Activated CD4-positive, alpha-beta T cell treated with anti-CD3 and anti-CD28 coated beads, Interleukin-2, amount 50 U/mL, for 24 hours (primary cell): ENCODE data around the gene SWSAP1.
"Not testable (repeated sequence)": the region's sequence is repeated elsewhere in the genome, so short reads cannot be mapped to it uniquely, and the experiment has no call there.

Experiments
- DNase-seq, 2 donors: peaks; one replicate each; pipeline ENCODE4 v3.0.0-alpha.2; 2020; ENCODE audit warnings: low read depth in 1 of 2, low spot score in 1 of 2

SWSAP1 gene

DNA sequence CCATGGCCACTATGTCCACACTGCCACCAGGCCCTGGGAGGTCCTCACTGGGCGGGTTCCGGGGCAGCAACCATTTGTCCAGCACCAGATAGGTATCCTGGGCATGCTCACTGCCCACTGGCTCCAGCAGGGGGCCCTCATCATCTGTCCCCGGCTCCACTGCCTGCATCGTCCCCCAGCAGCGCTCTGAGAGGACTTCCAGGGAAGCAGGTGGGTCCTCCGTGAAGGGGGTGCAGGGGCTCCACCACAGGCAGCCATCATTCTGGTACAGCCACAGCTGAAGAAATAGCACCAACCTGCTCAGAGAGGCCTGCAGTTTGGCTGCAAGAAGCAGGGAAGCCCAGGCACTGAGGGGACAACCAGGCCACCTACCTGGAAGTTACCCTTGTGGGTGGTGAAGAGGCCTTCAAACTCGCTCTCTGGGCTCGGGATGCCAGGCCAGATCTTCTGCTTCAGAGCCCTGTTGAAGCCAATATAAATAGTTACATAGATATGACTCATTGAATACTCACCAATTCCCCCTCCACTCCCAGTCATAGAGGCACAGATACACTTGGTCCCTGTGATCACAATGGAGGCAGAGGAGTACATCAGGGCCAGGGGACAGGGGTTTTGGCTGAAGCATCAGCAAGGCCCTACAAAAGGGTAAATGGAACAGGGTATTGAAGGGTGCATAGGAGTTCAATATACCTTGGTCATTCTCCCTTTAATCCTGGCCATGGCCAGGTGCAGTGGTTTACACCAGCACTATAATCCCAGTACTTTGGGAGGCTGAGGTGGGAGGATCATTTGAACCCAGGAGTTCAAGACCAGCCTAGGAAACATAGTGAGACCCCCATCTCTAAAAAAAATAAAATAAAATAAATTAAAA, 4.1 kb downstream of the SWSAP1 start:
- no peak for DNase-seq

- not testable (repeated sequence) for DNase-seq
Measured at GRCh38 chr19:11379269-11379845, 4.9 kb downstream of the SWSAP1 start.

DNA sequence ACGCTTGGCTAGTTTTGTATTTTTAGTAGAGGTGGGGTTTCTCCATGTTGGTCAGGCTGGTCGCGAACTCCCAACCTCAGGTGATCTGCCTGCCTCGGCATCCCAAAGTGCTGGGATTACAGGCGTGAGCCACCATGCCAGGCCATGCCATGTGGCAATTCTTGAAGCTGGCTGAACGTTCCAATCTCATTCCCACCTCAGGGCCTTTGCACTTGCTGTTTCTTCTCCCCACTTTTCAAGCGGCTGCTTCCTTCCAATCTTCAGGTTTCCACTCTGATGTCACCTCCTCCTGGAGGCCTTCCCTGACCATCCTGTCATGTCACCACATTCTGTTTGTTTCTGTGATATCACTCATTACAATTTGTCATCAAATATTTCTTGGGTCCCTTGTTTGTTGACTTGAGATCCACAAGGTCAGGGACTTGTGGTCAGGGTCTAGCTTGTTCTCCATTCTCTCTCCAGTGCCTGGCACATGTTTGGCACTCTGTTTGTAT, 5.4 kb downstream of the SWSAP1 start:
- DNase-seq: no peak

- peak; percentile 86 to 94 for DNase-seq
Measured at GRCh38 chr19:11380653-11381537, 6.4 kb downstream of the SWSAP1 start.

- no peak for DNase-seq
Measured at GRCh38 chr19:11382898-11383705, 8.6 kb downstream of the SWSAP1 start.

DNA sequence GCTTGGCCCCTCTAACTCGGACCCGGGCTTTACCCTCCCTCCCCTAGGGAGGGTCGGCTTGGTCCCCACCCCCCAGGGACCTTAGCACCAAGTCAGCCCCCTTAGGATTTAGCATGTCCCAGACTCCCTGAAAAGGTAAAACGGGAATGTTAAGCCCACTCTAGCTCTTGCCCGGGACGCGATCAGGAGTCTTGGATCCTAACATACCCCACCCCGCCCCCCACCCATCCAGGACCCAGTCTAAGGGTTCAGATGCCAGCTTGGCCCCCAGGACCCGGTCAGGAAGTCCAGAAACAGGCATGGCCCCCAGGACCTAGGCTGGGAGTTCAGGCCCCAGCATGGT, 9.2 kb downstream of the SWSAP1 start:
- no peak for DNase-seq

DNA sequence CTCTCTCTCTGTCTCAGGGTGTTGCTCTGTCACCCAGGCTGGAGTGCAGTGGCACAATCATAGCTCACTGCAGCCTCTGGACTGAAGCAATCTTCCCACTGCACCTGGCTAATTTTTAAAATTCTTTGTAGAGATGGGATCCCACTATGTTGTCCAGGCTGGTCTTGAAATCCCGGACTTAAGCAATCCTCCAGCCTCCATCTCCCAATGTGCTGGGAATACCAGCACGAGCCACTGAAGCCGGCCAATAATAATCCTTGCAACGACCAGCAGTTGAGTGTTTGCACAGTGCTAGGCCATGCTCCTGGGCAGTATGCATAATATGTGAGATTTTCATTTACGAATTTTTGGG, 10.3 kb downstream of the SWSAP1 start:
- no peak for DNase-seq

GRCh38 chr19:11387162-11388034, 12.9 kb downstream of the SWSAP1 start:
- DNase-seq: no peak

DNA sequence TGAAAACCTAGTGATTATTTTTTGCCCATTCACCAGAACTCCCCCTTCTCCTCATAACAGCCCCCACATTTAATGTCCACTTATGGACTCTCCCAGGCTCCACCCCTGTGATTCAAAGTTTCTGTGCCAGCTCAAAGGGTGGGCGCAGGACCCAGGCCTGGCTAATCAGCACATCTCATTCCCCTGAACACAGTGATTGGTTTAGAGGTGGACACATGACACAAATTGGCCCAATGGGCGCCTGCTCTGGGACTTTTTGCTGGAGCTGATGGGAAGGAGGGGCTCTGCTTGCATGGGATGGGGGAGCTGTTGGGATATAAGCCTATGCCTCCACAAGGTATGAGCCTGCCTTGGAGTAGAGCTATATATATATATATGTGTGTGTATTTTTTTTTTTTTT, 15.9 kb downstream of the SWSAP1 start:
- DNase-seq: no peak

DNA sequence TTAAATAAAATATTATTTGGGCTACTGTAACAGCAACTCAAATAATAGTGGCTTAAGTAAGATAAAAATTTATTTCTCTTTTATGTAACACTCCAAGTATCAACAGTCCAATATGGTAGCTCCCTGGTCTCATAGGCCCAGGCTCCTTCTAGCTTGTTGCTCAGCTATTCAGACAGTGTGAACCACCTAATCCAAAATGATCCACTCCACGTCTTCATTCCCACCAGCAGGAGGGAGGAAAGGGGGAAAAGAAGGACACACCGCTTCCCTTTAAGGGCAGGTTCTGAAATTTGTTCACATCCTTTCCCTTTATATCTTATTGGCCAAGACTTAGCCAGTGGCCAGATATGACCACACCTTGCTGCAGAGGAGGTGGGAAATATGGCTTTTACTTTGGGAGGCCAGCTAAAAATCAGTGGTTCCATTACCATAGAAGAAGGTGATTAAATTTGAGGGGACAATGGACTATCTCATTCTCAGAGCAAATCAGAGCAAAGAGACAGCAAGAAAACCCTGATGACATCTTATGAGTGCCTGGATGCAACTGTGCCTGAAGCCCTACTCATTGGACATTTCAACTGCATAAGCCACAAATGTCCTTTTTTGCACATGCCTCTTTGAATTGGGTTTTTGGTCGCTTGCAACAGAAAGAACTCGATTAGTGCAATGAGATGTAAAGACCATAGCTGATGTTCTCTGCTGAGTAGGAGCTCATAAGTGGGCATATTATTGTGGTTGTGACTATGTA, 16.6 kb downstream of the SWSAP1 start:
- DNase-seq: no peak

- DNase-seq: no peak
Measured at GRCh38 chr19:11397089-11397610, 22.7 kb downstream of the SWSAP1 start.

GRCh38 chr19:11399667-11400066, 25.2 kb downstream of the SWSAP1 start:
- no peak for DNase-seq

- no peak for DNase-seq
Measured at GRCh38 chr19:11400798-11401197, 26.3 kb downstream of the SWSAP1 start.

- DNase-seq: no peak
Measured at GRCh38 chr19:11401808-11402543, 27.5 kb downstream of the SWSAP1 start.

- no peak for DNase-seq
Measured at GRCh38 chr19:11404588-11405222, 30.2 kb downstream of the SWSAP1 start.

GRCh38 chr19:11405846-11406643, 31.6 kb downstream of the SWSAP1 start:
- peak in 1 of 2 donors; percentile 25 for DNase-seq

DNA sequence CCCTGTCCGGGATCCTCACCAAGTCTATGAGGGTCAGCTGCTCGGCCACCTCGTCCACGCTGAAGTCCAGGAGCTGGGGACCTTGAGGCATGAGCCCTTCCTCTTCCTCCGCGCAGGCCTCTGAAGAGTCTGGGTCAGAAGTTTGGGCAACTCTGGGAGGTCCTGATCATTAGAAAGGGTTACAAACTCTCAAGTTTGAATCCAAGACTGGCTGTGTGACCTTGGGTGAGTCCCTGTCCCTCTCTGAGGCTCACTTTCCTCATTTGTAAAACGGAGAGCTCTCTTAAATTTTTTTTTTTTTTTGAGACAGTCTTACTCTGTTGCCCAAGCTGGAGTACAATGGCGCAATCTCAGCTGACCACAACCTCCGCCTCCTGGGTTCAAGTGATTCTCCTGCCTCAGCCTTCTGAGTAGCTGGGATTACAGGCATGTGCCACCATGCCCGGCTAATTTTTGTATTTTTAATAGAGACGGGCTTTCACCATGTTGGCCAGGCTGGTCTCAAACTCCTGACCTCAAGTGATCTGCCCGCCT, 32.3 kb downstream of the SWSAP1 start:
- not testable (repeated sequence) for DNase-seq
